ENCODE data around the gene CDHR3. TPM values are rescaled to one million over a fixed set of nuclear protein-coding genes. Genes with fewer than 3 reads are reported as not detected.
"Not testable (repeated sequence)": the region's sequence is repeated elsewhere in the genome, so short reads cannot be mapped to it uniquely, and the experiment has no call there.

The CDHR3 gene
- total RNA-seq, 1 experiment from 2014 or later = 3.1 TPM

GRCh38 chr7:105988276-105988675, 25.2 kb downstream of the CDHR3 start:
- in situ Hi-C loops (cut with HindIII; ENCODE audit: low pct_unique_long_range_greater_than_20kb, low sequenced_read_pairs) = no loop called here

GRCh38 chr7:105989191-105989590, 26.1 kb downstream of the CDHR3 start:
- in situ Hi-C loops (cut with HindIII; ENCODE audit: low pct_unique_long_range_greater_than_20kb, low sequenced_read_pairs) = no loop called here
- DNase-seq (ENCODE audit: low read depth, low spot score) = no peak

More at GRCh38 chr7:105988276-105988675, 25.2 kb downstream of the CDHR3 start:
- no peak for DNase-seq (ENCODE audit: low read depth, low spot score)

- in situ Hi-C loops (cut with HindIII; ENCODE audit: low pct_unique_long_range_greater_than_20kb, low sequenced_read_pairs) = no loop called here
- no peak for DNase-seq (ENCODE audit: low read depth, low spot score)
These were observed 26.6 kb downstream of the CDHR3 start for GRCh38 chr7:105989686-105990085.

GRCh38 chr7:105990141-105990540, 27.1 kb downstream of the CDHR3 start:
- DNase-seq (ENCODE audit: low read depth, low spot score) = no peak
- in situ Hi-C loops (cut with HindIII; ENCODE audit: low pct_unique_long_range_greater_than_20kb, low sequenced_read_pairs) = no loop called here

- in situ Hi-C loops (cut with HindIII; ENCODE audit: low pct_unique_long_range_greater_than_20kb, low sequenced_read_pairs) = no loop called here
- DNase-seq (ENCODE audit: low read depth, low spot score) = no peak
These were observed 27.8 kb downstream of the CDHR3 start for GRCh38 chr7:105990727-105991453.

DNA sequence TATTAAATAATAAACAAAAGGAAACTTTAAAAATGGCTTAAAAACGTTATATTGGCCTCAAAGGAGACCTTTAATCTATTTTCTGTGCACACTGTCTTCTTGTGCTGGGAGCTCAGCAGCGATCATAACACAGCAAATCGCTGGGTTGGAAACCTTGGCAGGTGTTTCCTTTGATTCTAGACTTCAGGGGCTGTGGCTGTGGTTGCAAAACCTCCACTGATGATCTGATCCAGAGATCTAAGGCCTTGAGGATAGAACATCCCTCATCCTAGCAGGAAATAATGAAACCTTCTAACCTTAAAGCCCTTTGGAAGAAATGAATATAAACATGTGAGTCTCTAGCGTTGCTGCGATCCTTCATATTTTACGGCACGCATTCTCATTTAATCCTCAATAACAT, 29.8 kb downstream of the CDHR3 start:
- in situ Hi-C loops (cut with HindIII; ENCODE audit: low pct_unique_long_range_greater_than_20kb, low sequenced_read_pairs) = no loop called here
- DNase-seq (ENCODE audit: low read depth, low spot score) = no peak

DNA sequence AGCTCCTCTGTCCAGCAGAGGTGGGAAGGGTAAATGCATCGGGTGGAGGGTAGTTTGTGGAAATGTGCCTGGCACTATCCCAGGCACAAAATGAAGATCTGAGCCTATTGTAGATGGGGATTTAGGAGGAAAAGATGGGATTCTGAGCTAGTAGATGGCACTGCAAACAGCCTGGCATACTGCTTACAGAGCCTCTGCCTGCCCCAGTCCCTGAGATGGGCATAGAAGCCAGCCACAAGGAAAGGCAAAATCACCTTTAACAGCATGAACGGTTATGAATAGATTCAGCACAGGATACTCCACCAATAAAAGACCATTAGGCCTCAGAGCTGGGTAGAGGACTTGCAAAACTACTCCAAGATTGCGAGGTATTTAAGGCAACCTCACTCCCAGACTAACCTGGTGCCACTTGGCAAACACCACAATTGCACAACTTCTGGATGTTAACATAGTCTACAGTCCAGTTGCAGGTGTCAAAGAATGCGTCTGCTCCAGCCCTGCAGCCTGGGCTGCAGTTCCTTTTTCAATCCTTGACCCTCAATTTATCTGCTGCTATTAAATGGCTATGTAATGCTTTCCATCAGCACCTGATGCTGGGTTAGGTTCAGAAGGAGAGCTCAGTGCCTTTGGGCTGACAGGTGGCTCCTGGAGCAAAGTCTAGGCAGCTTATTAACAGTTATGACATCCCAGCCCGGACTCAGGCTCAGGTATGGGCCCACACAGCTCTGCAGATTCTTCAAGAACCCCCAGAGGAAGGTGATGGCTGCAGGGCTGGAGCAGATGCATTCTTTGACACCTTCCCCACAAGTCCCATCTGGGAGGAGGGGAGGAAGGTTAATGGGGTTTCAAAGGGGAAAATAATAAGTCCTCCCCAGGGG, 34.0 kb downstream of the CDHR3 start:
- in situ Hi-C loops (cut with HindIII; ENCODE audit: low pct_unique_long_range_greater_than_20kb, low sequenced_read_pairs) = no loop called here
- DNase-seq (ENCODE audit: low read depth, low spot score) = no peak

GRCh38 chr7:105999256-105999655, 36.2 kb downstream of the CDHR3 start:
- in situ Hi-C loops (cut with HindIII; ENCODE audit: low pct_unique_long_range_greater_than_20kb, low sequenced_read_pairs) = no loop called here
- no peak for DNase-seq (ENCODE audit: low read depth, low spot score)

DNA sequence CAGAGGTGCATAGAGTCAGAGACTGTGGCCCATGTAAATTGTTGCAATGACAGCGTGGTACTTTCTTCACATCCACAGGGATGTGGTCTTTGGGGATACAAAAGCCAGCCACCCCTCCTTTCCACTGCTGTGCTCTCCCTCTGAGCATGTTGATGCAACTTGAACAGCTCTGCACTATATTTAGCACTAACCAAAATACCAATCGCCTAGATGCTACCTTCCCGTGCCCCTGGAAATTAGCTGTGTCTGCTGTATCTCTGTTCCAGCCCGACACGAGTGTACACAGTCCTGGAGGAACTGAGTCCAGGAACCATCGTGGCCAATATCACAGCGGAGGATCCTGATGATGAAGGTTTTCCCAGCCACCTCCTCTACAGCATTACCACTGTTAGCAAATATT, 38.1 kb downstream of the CDHR3 start:
- DNase-seq (ENCODE audit: low read depth, low spot score) = no peak
- in situ Hi-C loops (cut with HindIII; ENCODE audit: low pct_unique_long_range_greater_than_20kb, low sequenced_read_pairs) = no loop called here

- in situ Hi-C loops (cut with HindIII; ENCODE audit: low pct_unique_long_range_greater_than_20kb, low sequenced_read_pairs) = no loop called here
- DNase-seq (ENCODE audit: low read depth, low spot score) = peak; percentile 40
These were observed 38.8 kb downstream of the CDHR3 start for GRCh38 chr7:106001886-106002285.

DNA sequence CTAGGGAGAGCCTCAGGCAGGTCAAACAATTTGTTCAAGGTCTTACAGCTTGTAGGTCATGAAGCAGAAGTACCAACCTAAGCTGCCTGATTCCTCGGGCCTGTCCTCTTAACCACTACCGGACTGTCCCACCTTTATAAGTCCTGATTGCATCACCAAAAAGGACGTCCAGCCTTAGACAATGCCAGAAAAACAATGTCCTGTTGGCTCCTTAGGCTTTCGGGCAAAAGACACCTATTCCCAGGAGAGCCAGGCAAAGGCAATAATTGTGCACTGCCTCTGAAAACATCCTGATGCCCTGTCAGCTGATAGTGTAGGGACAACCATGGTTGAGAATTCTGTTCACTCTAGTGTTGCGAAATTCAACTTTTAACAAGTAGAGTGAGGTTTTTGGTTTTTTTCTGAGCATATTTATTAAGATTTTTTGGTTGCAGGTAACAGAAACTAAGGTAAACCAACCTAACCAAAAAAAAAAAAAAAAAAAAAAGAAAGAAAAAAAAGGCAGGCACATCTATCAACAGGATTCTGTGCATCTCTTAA, 40.5 kb downstream of the CDHR3 start:
- in situ Hi-C loops (cut with HindIII; ENCODE audit: low pct_unique_long_range_greater_than_20kb, low sequenced_read_pairs) = no loop called here

DNA sequence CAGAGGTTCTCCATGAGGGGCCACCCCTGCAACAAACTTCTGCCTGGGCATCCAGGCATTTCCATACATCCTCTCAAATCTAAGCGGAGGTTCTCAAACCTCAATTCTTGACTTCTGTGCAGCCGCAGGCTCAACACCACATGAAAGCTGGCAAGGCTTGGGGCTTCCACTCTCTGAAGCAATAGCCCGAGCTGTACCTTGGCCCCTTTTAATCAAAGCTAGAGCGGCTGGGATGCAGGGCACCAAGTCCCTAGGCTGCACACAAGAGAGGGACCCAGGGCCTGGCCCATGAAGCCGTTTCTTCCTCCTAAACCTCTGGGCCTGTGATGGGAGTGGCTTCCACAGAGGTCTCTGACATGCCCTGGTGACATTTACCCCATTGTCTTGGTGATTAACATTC, 43.8 kb downstream of the CDHR3 start:
- in situ Hi-C loops (cut with HindIII; ENCODE audit: low pct_unique_long_range_greater_than_20kb, low sequenced_read_pairs) = no loop called here
- DNase-seq (ENCODE audit: low read depth, low spot score) = no peak

More for the DNA sequence above, 40.5 kb downstream of the CDHR3 start:
- DNase-seq (ENCODE audit: low read depth, low spot score) = no peak

DNA sequence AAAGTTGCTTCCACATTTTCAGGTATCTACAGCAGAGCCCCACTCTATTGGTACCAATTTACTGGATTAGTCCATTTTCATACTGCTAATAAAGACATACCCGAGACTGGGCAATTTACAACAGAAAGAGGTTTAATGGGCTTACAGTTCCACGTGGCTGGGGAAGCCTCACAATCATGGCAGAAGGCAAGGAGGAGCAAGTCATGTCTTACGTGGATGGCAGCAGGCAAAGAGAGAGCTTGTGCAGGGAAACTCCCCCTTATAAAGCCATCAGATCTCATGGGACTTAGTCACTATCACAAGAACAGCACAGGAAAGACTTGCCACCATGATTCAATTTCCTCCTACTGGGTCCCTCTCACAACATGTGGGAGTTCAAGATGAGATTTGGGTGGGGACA, 44.7 kb downstream of the CDHR3 start:
- DNase-seq (ENCODE audit: low read depth, low spot score); in situ Hi-C loops (cut with HindIII; ENCODE audit: low pct_unique_long_range_greater_than_20kb, low sequenced_read_pairs): not testable (repeated sequence)

DNA sequence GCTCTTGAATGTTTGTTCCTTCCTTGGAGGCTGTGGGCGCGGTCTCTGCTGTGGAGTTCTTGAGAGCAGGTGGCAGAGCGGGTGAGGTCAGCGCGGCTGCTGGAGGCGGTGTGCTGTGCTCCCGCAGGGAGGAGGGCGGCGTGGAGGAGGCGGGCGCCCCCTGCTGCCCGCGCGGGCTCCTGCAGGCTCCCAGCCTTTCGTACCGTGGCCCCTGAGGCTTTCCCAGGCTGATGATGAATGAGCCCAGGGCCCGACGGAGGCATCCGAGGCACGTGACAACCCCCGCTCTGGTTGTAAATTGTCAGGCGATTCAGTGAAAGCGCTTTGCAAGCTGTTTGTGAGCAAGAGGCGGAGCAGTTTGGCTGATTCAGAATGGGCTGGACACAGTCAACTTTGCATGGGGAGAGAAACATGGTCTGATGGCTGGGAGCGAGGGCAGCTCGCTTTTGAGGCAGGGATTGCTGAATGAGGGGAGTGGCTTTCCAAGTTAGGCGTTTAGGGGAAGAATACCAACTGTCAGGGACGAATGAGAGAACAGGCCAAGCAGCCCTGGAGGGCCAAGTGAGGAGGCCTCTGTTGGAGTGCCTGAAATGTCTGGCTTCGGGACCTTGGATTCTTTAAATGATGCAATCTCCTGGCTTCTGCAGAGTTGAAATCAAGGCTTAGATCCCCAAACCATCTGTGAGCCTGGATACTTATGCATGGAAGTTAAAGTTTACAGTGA, 46.6 kb downstream of the CDHR3 start:
- DNase-seq (ENCODE audit: low read depth, low spot score) = peak; percentile 98
- in situ Hi-C loops (cut with HindIII; ENCODE audit: low pct_unique_long_range_greater_than_20kb, low sequenced_read_pairs) = no loop called here

- in situ Hi-C loops (cut with HindIII; ENCODE audit: low pct_unique_long_range_greater_than_20kb, low sequenced_read_pairs) = no loop called here
- DNase-seq (ENCODE audit: low read depth, low spot score) = no peak
These were observed 47.3 kb downstream of the CDHR3 start for GRCh38 chr7:106010331-106010730.

DNA sequence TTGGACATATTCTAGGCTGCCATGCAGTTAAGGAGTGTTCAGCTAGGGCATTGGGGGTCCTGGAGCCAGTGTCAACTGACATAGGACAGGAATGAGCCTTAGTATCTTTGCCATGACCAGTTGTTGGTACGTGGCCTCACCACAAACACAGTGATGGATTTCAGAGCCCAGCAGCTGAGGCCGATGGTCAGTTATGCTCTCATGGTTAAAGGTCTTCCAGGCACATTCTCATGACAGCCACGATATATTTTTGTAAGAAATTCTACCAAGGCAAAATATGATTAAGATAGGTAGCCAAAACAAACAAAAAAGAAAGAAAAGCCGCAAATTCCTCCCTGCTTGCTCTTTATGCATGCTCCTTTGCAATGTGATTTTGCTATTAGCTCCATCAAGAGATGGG, 47.8 kb downstream of the CDHR3 start:
- in situ Hi-C loops (cut with HindIII; ENCODE audit: low pct_unique_long_range_greater_than_20kb, low sequenced_read_pairs) = no loop called here
- DNase-seq (ENCODE audit: low read depth, low spot score) = no peak

DNA sequence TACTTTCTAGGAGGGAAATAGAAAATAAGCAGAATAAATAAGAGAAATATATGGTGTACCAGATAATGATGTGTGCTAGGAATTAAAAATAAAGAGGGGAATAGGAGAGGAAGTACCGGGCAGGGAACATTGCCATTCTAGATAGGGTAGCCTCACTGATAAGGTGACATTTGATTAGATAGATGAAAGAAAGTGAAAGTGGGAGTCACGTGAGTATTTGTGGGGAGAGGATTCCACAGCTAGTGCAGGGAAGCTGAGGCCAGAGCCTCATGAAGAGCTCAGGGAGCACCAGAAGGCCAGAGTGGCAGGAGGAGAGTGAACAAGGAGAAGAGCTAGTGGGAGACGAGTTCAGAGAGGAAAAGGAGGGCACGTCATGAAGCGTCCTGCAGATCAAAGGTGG, 49.1 kb downstream of the CDHR3 start:
- in situ Hi-C loops (cut with HindIII; ENCODE audit: low pct_unique_long_range_greater_than_20kb, low sequenced_read_pairs) = no loop called here
- no peak for DNase-seq (ENCODE audit: low read depth, low spot score)

GRCh38 chr7:106012935-106013439, 49.9 kb downstream of the CDHR3 start:
- in situ Hi-C loops (cut with HindIII; ENCODE audit: low pct_unique_long_range_greater_than_20kb, low sequenced_read_pairs) = no loop called here
- DNase-seq (ENCODE audit: low read depth, low spot score) = no peak
